Mesodermal cell (in vitro differentiated cells): ENCODE results near the gene MAGI1.

ENCODE experiments used
- H3K27ac ChIP-seq: 2 replicates; pipeline ENCODE4 v1.7.0; 2013; ENCODE audit warnings: mild to moderate bottlenecking, low read depth, low read length, moderate library complexity; ENCODE audit not compliant: severe bottlenecking
- H3K36me3 ChIP-seq: 2 replicates; pipeline ENCODE4 v1.7.1; 2013; ENCODE audit warnings: mild to moderate bottlenecking, low read length, moderate library complexity; ENCODE audit not compliant: control insufficient read depth, insufficient read depth
- H3K4me1 ChIP-seq: one replicate; pipeline ENCODE4 v1.7.1; 2013; ENCODE audit warnings: mild to moderate bottlenecking, low read length; ENCODE audit not compliant: insufficient read depth, control insufficient read depth, poor library complexity, severe bottlenecking
- H3K4me3 ChIP-seq: 2 replicates; pipeline ENCODE4 v1.7.0; 2013; ENCODE audit warnings: low read length, control low read depth, mild to moderate bottlenecking; ENCODE audit not compliant: insufficient read depth, poor library complexity, severe bottlenecking; ENCODE audit errors: extremely low read depth
- H3K9me3 ChIP-seq: 2 replicates; pipeline ENCODE4 v1.7.1; 2013; ENCODE audit warnings: mild to moderate bottlenecking, low read length, moderate library complexity; ENCODE audit not compliant: control insufficient read depth
- WGBS, 2 experiments: methylation state at CpG; one replicate each; pipeline ENCODE4 v1.1.5; 2013; ENCODE audit warnings: missing lambda C conversion rate in 2 of 2; ENCODE audit not compliant: insufficient coverage in 2 of 2; 5-methylcytosine and 5-hydroxymethylcytosine counted together

The MAGI1 gene

GRCh38 chr3:65443739-65444446 is 594.8 kb downstream of the MAGI1 start:
- 60% methylated on average over 1 of the region's 4 CpGs; no CpG with 5 or more reads in 1 of the 2 experiments for WGBS, 2 experiments
- Histone ChIP-seq H3K27ac (no peak overlapping the region), H3K9me3 (no peaks in the 10 kb centered on the region), H3K4me1 (no peaks in the 10 kb centered on the region), H3K4me3 (no peak overlapping the region), H3K36me3 (peaks cover 16% of the 10 kb centered on the region)

- Histone ChIP-seq H3K36me3 (peaks cover 36% of the 10 kb centered on the region), H3K27ac (no peak overlapping the region), H3K4me3 (no peak overlapping the region), H3K9me3 (no peaks in the 10 kb centered on the region), H3K4me1 (no peaks in the 10 kb centered on the region)
- WGBS, 2 experiments: 14 to 30% methylated on average over 3 of the region's 6 CpGs
Measured at GRCh38 chr3:65439641-65440284, 599.0 kb downstream of the MAGI1 start.

- H3K36me3 ChIP-seq: peaks cover 47% of the 10 kb centered on the region
- no peaks in the 10 kb centered on the region for H3K4me1 ChIP-seq
- H3K27ac ChIP-seq: no peak overlapping the region
- WGBS, 2 experiments: no CpG with 5 or more reads among the region's 1 CpG
- H3K4me3 ChIP-seq: no peak overlapping the region
- no peaks in the 10 kb centered on the region for H3K9me3 ChIP-seq
Measured at GRCh38 chr3:65438612-65439011, 600.1 kb downstream of the MAGI1 start.

- whole genome bisulfite sequencing, 2 experiments: 100% methylated on average over 2 of the region's 3 CpGs; no CpG with 5 or more reads in 1 of the 2 experiments
- no peak overlapping the region for H3K4me3 ChIP-seq
Measured at GRCh38 chr3:65438096-65438495, 600.6 kb downstream of the MAGI1 start.

GRCh38 chr3:65436580-65436979 is 602.1 kb downstream of the MAGI1 start:
- H3K4me3 ChIP-seq: no peak overlapping the region
- H3K27ac ChIP-seq: no peak overlapping the region
- no CpG with 5 or more reads among the region's 1 CpG for WGBS, 2 experiments
- H3K9me3 ChIP-seq: no peaks in the 10 kb centered on the region
- no peaks in the 10 kb centered on the region for H3K4me1 ChIP-seq
- peaks cover 52% of the 10 kb centered on the region for H3K36me3 ChIP-seq

More at GRCh38 chr3:65438096-65438495, 600.6 kb downstream of the MAGI1 start:
- no peaks in the 10 kb centered on the region for H3K4me1 ChIP-seq
- H3K36me3 ChIP-seq: peaks cover 51% of the 10 kb centered on the region
- no peaks in the 10 kb centered on the region for H3K9me3 ChIP-seq
- H3K27ac ChIP-seq: no peak overlapping the region

GRCh38 chr3:65433480-65433879 is 605.2 kb downstream of the MAGI1 start:
- WGBS, 2 experiments: 96 to 100% methylated on average over 3 of the region's 5 CpGs
- H3K36me3 ChIP-seq: peaks cover 63% of the 10 kb centered on the region
- no peaks in the 10 kb centered on the region for H3K4me1 ChIP-seq
- no peak overlapping the region for H3K27ac ChIP-seq
- no peaks in the 10 kb centered on the region for H3K9me3 ChIP-seq
- no peak overlapping the region for H3K4me3 ChIP-seq

GRCh38 chr3:65432388-65433003 is 606.2 kb downstream of the MAGI1 start:
- Histone ChIP-seq H3K4me1 (no peaks in the 10 kb centered on the region), H3K9me3 (no peaks in the 10 kb centered on the region), H3K36me3 (peaks cover 56% of the 10 kb centered on the region), H3K4me3 (no peak overlapping the region), H3K27ac (no peak overlapping the region)
- WGBS, 2 experiments: 96 to 98% methylated on average over 4 to 6 of the region's 6 CpGs

GRCh38 chr3:65425880-65426279 is 612.8 kb downstream of the MAGI1 start:
- 84 to 100% methylated on average over 2 of the region's 3 CpGs for WGBS, 2 experiments
- H3K9me3 ChIP-seq: no peaks in the 10 kb centered on the region
- peaks cover 34% of the 10 kb centered on the region for H3K36me3 ChIP-seq
- no peak overlapping the region for H3K4me3 ChIP-seq
- no peaks in the 10 kb centered on the region for H3K4me1 ChIP-seq
- no peak overlapping the region for H3K27ac ChIP-seq

GRCh38 chr3:65422154-65422553 is 616.6 kb downstream of the MAGI1 start:
- no peak overlapping the region for H3K4me3 ChIP-seq
- WGBS, 2 experiments: no CpG with 5 or more reads among the region's 3 CpGs
- no peak overlapping the region for H3K27ac ChIP-seq

GRCh38 chr3:65419233-65419632 is 619.5 kb downstream of the MAGI1 start:
- H3K36me3 ChIP-seq: peaks cover 15% of the 10 kb centered on the region
- no peaks in the 10 kb centered on the region for H3K4me1 ChIP-seq
- H3K9me3 ChIP-seq: no peaks in the 10 kb centered on the region
- no peak overlapping the region for H3K4me3 ChIP-seq
- no peak overlapping the region for H3K27ac ChIP-seq
- WGBS, 2 experiments: 100% methylated on average over 1 of the region's 2 CpGs; no CpG with 5 or more reads in 1 of the 2 experiments

More at GRCh38 chr3:65422154-65422553, 616.6 kb downstream of the MAGI1 start:
- Histone ChIP-seq H3K4me1 (no peaks in the 10 kb centered on the region), H3K36me3 (peaks cover 13% of the 10 kb centered on the region), H3K9me3 (no peaks in the 10 kb centered on the region)
